ENCODE data around the gene CDH23. TPM values are rescaled to one million over a fixed set of nuclear protein-coding genes. Genes with fewer than 3 reads are reported as not detected.

The CDH23 gene
- total and polyA plus RNA-seq, 2 of the 8 experiments (the other 6 are each of a cell fraction or from before 2014, with no cell fraction given): 1.9 to 4.9 TPM

- Histone ChIP-seq H3K23ac (ENCODE audit: insufficient read length) (no peak overlapping the region), H4K91ac (replicated peaks; ENCODE audit: insufficient read length, low read length) (no peak overlapping the region), H2BK15ac (ENCODE audit: low read length) (no peak overlapping the region), H3K36me3 (ENCODE audit: control insufficient read depth in 2 of 4, insufficient read depth in 4 of 4, low read length in 3 of 4) (no peaks in the 10 kb centered on the region), H4K8ac (ENCODE audit: extremely low read depth, insufficient read depth, low read length) (no peak overlapping the region), H3K27ac (ENCODE audit: low read depth, low read length) (no peak overlapping the region), H3K79me1 (ENCODE audit: low read depth, low read length) (no peaks in the 10 kb centered on the region), H3K4me3 (ENCODE audit: extremely low read depth in 1 of 4, insufficient read depth in 2 of 4, low read depth in 3 of 4, low read length in 4 of 4) (no peak overlapping the region), H3K4me2 (ENCODE audit: insufficient read depth in 1 of 2, low read depth in 2 of 2, low read length in 2 of 2) (no peak overlapping the region), H3K79me2 (ENCODE audit: control insufficient read depth in 1 of 2, insufficient read depth in 2 of 2, low read length in 2 of 2) (no peaks in the 10 kb centered on the region), H2BK5ac (ENCODE audit: low read depth, low read length) (no peak overlapping the region), H3K14ac (ENCODE audit: insufficient read length) (no peak overlapping the region), H2BK12ac (ENCODE audit: low read depth, low read length) (no peak overlapping the region), H3K9me3 (ENCODE audit: insufficient read depth in 2 of 2, low read depth in 1 of 2, low read length in 1 of 2) (no peaks in the 10 kb centered on the region), H3K18ac (ENCODE audit: extremely low read depth, low read length) (no peak overlapping the region), H4K20me1 (replicated peaks in 1 of 2; ENCODE audit: control insufficient read depth in 1 of 2, insufficient read depth in 2 of 2, low read length in 2 of 2) (no peaks in the 10 kb centered on the region), H2AFZ (ENCODE audit: low read length) (no peak overlapping the region), H2BK120ac (replicated peaks; ENCODE audit: low read depth, low read length) (no peak overlapping the region), H2BK20ac (ENCODE audit: low read length) (no peak overlapping the region), H3K56ac (replicated peaks; ENCODE audit: insufficient read length, low read depth, low read length) (no peak overlapping the region), H3K27me3 (replicated peaks in 1 of 4; ENCODE audit: control insufficient read depth in 3 of 4, extremely low read depth in 1 of 4, insufficient read depth in 3 of 4, low read length in 3 of 4) (no peaks in the 10 kb centered on the region; a peak in 2 of 7 replicates), H3K23me2 (ENCODE audit: low read depth, low read length) (no peaks in the 10 kb centered on the region), H3K9ac (replicated peaks in 1 of 4; ENCODE audit: extremely low read depth in 1 of 4, low read depth in 3 of 4, low read length in 3 of 4) (no peak overlapping the region), H2AK5ac (ENCODE audit: low read depth, low read length) (no peak overlapping the region), H3K4ac (replicated peaks; ENCODE audit: insufficient read length, low read depth, low read length) (no peak overlapping the region), H3K4me1 (replicated peaks in 1 of 4; ENCODE audit: control insufficient read depth in 3 of 4, insufficient read depth in 4 of 4, low read length in 3 of 4) (peaks cover 0 to 7% (median 4%) of the 10 kb centered on the region in 4 experiments; a peak in 5 of 7 replicates), H4K5ac (ENCODE audit: insufficient read length, low read depth, low read length) (no peak overlapping the region)
- WGBS, 2 experiments (ENCODE audit: extremely low coverage in 1 of 2, insufficient coverage in 1 of 2, insufficient read length in 1 of 2, insufficient replicate concordance in 2 of 2, low coverage in 1 of 2, low lambda C conversion rate in 2 of 2, missing lambda C conversion rate in 1 of 2): 91% methylated on average over 15 of the region's 15 CpGs; no CpG with 5 or more reads in 1 of the 2 experiments
- DNase-seq (ENCODE audit: low read depth in 1 of 2, low spot score in 2 of 2): no peak
- ChIA-PET POLR2A (ENCODE audit: partially characterized antibody) (interaction anchor here (0.6 kb wide), 1 partner anchor 61 kb away, joined by 3 read pairs; no protein-coding TSS in a partner anchor), CTCF (ENCODE audit: partially characterized antibody) (interaction anchor here (1.1 to 2.5 kb wide), 9 partner anchors 8 to 221 kb away, joined by 3 to 11 read pairs (median 5); partner anchors contain the start of genes C10orf105 and VSIR)
- FAIRE-seq: no peak
- no peak for TF ChIP-seq HDAC6 (IDR thresholded peaks at IDR 0.05; ENCODE audit: low read depth, low read length)
- no peak for TF ChIP-seq TAF7 (optimal IDR thresholded peaks at IDR 0.05; ENCODE audit: borderline replicate concordance, low read depth, low read length)
- no peak for TF ChIP-seq SRF (IDR thresholded peaks at IDR 0.05; ENCODE audit: low read depth, low read length)
- no peak for TF ChIP-seq SIN3A (conservative IDR thresholded peaks at IDR 0.05 in 1 of 2, IDR thresholded peaks at IDR 0.05 in 1 of 2; ENCODE audit: low read depth in 1 of 2, low read length in 2 of 2)
- TF ChIP-seq KDM1A (IDR thresholded peaks at IDR 0.05; ENCODE audit: borderline replicate concordance, low read length): no peak; the same call in 1 of the 2 replicates
- TF ChIP-seq SUZ12 (IDR thresholded peaks at IDR 0.05; ENCODE audit: low read length): no peak
- TF ChIP-seq CHD1 (IDR thresholded peaks at IDR 0.05; ENCODE audit: low read depth, low read length): no peak
- no peak for TF ChIP-seq SP1 (IDR thresholded peaks at IDR 0.05; ENCODE audit: low read depth, low read length)
- TF ChIP-seq BCL11A (IDR thresholded peaks at IDR 0.05; ENCODE audit: low read depth in 2 of 2, low read length in 2 of 2): no peak
- no peak for TF ChIP-seq NRF1 (IDR thresholded peaks at IDR 0.05; ENCODE audit: low read depth, low read length)
- no peak for TF ChIP-seq MAFK (IDR thresholded peaks at IDR 0.05; ENCODE audit: low read depth, low read length)
These were observed 356.6 kb downstream of the CDH23 start for GRCh38 chr10:71753091-71753959.
